ENCODE data around the gene PRDM16. TPM values are rescaled to one million over a fixed set of nuclear protein-coding genes. Genes with fewer than 3 reads are reported as not detected.

Gene PRDM16
- total RNA-seq, 1 experiment from 2014 or later: 5.3 TPM

GRCh38 chr1:3058263-3059030 is 10.6 kb upstream of the PRDM16 start:
- Histone ChIP-seq H3K4me3 (ENCODE audit: low read depth, low read length) (no peak overlapping the region), H3K4me1 (no peaks in the 10 kb centered on the region), H3K27me3 (replicated peaks; ENCODE audit: control insufficient read depth, insufficient read depth, low read length) (no peaks in the 10 kb centered on the region), H3K36me3 (ENCODE audit: control insufficient read depth, insufficient read depth, low read length) (no peaks in the 10 kb centered on the region), H3K9me3 (no peaks in the 10 kb centered on the region)
- Mint-ChIP-seq H3K36me3 (ENCODE audit: insufficient read depth, unreplicated experiment) (no peaks in the 10 kb centered on the region), H3K4me3 (ENCODE audit: unreplicated experiment) (no peak overlapping the region), H3K27ac (ENCODE audit: unreplicated experiment) (no peak overlapping the region), H3K4me1 (ENCODE audit: low read depth, unreplicated experiment) (no peaks in the 10 kb centered on the region), H3K9me3 (ENCODE audit: unreplicated experiment) (no peaks in the 10 kb centered on the region), H3K27me3 (ENCODE audit: insufficient read depth, unreplicated experiment) (peaks cover 14% of the 10 kb centered on the region)
- CTCF ChIA-PET: no interaction called here
- BruUV-seq (replicated peaks): no TSS peak
- POLR2A ChIA-PET: no interaction called here
- peak in 1 of 2 experiments; percentile 21 for DNase-seq
- intact Hi-C loops (cut with micrococcal nuclease; ENCODE audit: unreplicated experiment): no loop called here
- no peak for TF ChIP-seq CTCF (IDR thresholded peaks at IDR 0.05; ENCODE audit: insufficient read depth in 1 of 2, low read depth in 1 of 2, low read length in 1 of 2, severe bottlenecking in 1 of 2, unreplicated experiment in 1 of 2)

GRCh38 chr1:3060127-3060526 is 8.9 kb upstream of the PRDM16 start:
- peak in 1 of 2 experiments; percentile 13 for DNase-seq
- Histone ChIP-seq H3K4me1 (no peaks in the 10 kb centered on the region), H3K9me3 (no peaks in the 10 kb centered on the region), H3K4me3 (ENCODE audit: low read depth, low read length) (no peak overlapping the region), H3K36me3 (ENCODE audit: control insufficient read depth, insufficient read depth, low read length) (no peaks in the 10 kb centered on the region), H3K27me3 (replicated peaks; ENCODE audit: control insufficient read depth, insufficient read depth, low read length) (no peaks in the 10 kb centered on the region)
- H3K36me3 Mint-ChIP-seq (ENCODE audit: insufficient read depth, unreplicated experiment): no peaks in the 10 kb centered on the region
- H3K9me3 Mint-ChIP-seq (ENCODE audit: unreplicated experiment): no peaks in the 10 kb centered on the region
- ChIA-PET CTCF (no interaction called here), POLR2A (no interaction called here)
- no peak overlapping the region for H3K27ac Mint-ChIP-seq (ENCODE audit: unreplicated experiment)
- no TSS peak for BruUV-seq (replicated peaks)
- intact Hi-C loops (cut with micrococcal nuclease; ENCODE audit: unreplicated experiment): no loop called here
- TF ChIP-seq CTCF (IDR thresholded peaks at IDR 0.05; ENCODE audit: insufficient read depth in 1 of 2, low read depth in 1 of 2, low read length in 1 of 2, severe bottlenecking in 1 of 2, unreplicated experiment in 1 of 2): no peak
- H3K4me3 Mint-ChIP-seq (ENCODE audit: unreplicated experiment): no peak overlapping the region
- H3K4me1 Mint-ChIP-seq (ENCODE audit: low read depth, unreplicated experiment): no peaks in the 10 kb centered on the region
- peaks cover 10% of the 10 kb centered on the region for H3K27me3 Mint-ChIP-seq (ENCODE audit: insufficient read depth, unreplicated experiment)

- no peak overlapping the region for H3K27ac Mint-ChIP-seq (ENCODE audit: unreplicated experiment)
- DNase-seq: peak in 1 of 2 experiments; percentile 28
Observed at GRCh38 chr1:3060601-3061551, 8.1 kb upstream of the PRDM16 start.

More at GRCh38 chr1:3060601-3061551, 8.1 kb upstream of the PRDM16 start:
- no peak overlapping the region for H3K4me3 ChIP-seq (ENCODE audit: low read depth, low read length)
- H3K9me3 ChIP-seq: no peaks in the 10 kb centered on the region
- no peaks in the 10 kb centered on the region for H3K36me3 ChIP-seq (ENCODE audit: control insufficient read depth, insufficient read depth, low read length)
- no peaks in the 10 kb centered on the region for H3K4me1 ChIP-seq
- ChIA-PET POLR2A (no interaction called here), CTCF (interaction anchor here (1.2 kb wide), 1 partner anchor 40 kb away, joined by 4 read pairs; no protein-coding TSS in a partner anchor)
- no peaks in the 10 kb centered on the region for H3K27me3 ChIP-seq (replicated peaks; ENCODE audit: control insufficient read depth, insufficient read depth, low read length)
- intact Hi-C loops (cut with micrococcal nuclease; ENCODE audit: unreplicated experiment): no loop called here
- no peaks in the 10 kb centered on the region for H3K4me1 Mint-ChIP-seq (ENCODE audit: low read depth, unreplicated experiment)
- no TSS peak for BruUV-seq (replicated peaks)
- H3K9me3 Mint-ChIP-seq (ENCODE audit: unreplicated experiment): no peaks in the 10 kb centered on the region
- no peak overlapping the region for H3K4me3 Mint-ChIP-seq (ENCODE audit: unreplicated experiment)
- H3K27me3 Mint-ChIP-seq (ENCODE audit: insufficient read depth, unreplicated experiment): peaks cover 10% of the 10 kb centered on the region
- TF ChIP-seq CTCF (IDR thresholded peaks at IDR 0.05; ENCODE audit: insufficient read depth in 1 of 2, low read depth in 1 of 2, low read length in 1 of 2, severe bottlenecking in 1 of 2, unreplicated experiment in 1 of 2): no peak
- H3K36me3 Mint-ChIP-seq (ENCODE audit: insufficient read depth, unreplicated experiment): no peaks in the 10 kb centered on the region
